ENCODE results near the gene ATP23. TPM values are rescaled to one million over a fixed set of nuclear protein-coding genes. Genes with fewer than 3 reads are reported as not detected.

The ATP23 gene
- total and polyA plus RNA-seq, 4 donors = 8.9 to 13.7 (median 9.4) TPM

GRCh38 chr12:57993030-57993429 is 51.7 kb downstream of the ATP23 start:
- H3K4me1 ChIP-seq (ENCODE audit: control insufficient read depth, insufficient read depth, low read length) = no peaks in the 10 kb centered on the region
- DNase-seq (ENCODE audit: low read depth in 4 of 6, low spot score in 6 of 6) = peak in 2 of 6 donors; percentile 17 to 22
- H3K9me3 ChIP-seq (ENCODE audit: control insufficient read depth, insufficient read depth, low read length) = peaks cover 13% of the 10 kb centered on the region
- no CpG with 5 or more reads among the region's 1 CpG for WGBS (ENCODE audit: insufficient coverage)
- H3K36me3 ChIP-seq (ENCODE audit: control insufficient read depth, insufficient read depth, low read length) = no peaks in the 10 kb centered on the region
- no peak overlapping the region for H3K27ac ChIP-seq (ENCODE audit: low read depth, low read length)
- H3K27me3 ChIP-seq (ENCODE audit: control insufficient read depth, insufficient read depth, low read length) = no peaks in the 10 kb centered on the region
- H3K4me3 ChIP-seq (ENCODE audit: low read depth, low read length) = no peak overlapping the region

- Histone ChIP-seq H3K9me3 (ENCODE audit: control insufficient read depth, insufficient read depth, low read length) (peaks cover 18% of the 10 kb centered on the region), H3K27me3 (ENCODE audit: control insufficient read depth, insufficient read depth, low read length) (no peaks in the 10 kb centered on the region), H3K36me3 (ENCODE audit: control insufficient read depth, insufficient read depth, low read length) (no peaks in the 10 kb centered on the region), H3K4me3 (ENCODE audit: low read depth, low read length) (no peak overlapping the region), H3K27ac (ENCODE audit: low read depth, low read length) (no peak overlapping the region), H3K4me1 (ENCODE audit: control insufficient read depth, insufficient read depth, low read length) (no peaks in the 10 kb centered on the region)
- WGBS (ENCODE audit: insufficient coverage) = 100% methylated on average over 1 of the region's 3 CpGs
- DNase-seq (ENCODE audit: low read depth in 4 of 6, low spot score in 6 of 6) = no peak
These were observed 52.5 kb downstream of the ATP23 start for GRCh38 chr12:57993834-57994233.

- DNase-seq (ENCODE audit: low read depth in 4 of 6, low spot score in 6 of 6) = no peak
- no peaks in the 10 kb centered on the region for H3K27me3 ChIP-seq (ENCODE audit: control insufficient read depth, insufficient read depth, low read length)
- H3K4me3 ChIP-seq (ENCODE audit: low read depth, low read length) = no peak overlapping the region
- H3K9me3 ChIP-seq (ENCODE audit: control insufficient read depth, insufficient read depth, low read length) = peaks cover 18% of the 10 kb centered on the region
- no peaks in the 10 kb centered on the region for H3K36me3 ChIP-seq (ENCODE audit: control insufficient read depth, insufficient read depth, low read length)
- no peaks in the 10 kb centered on the region for H3K4me1 ChIP-seq (ENCODE audit: control insufficient read depth, insufficient read depth, low read length)
- no CpG with 5 or more reads among the region's 2 CpGs for WGBS (ENCODE audit: insufficient coverage)
- no peak overlapping the region for H3K27ac ChIP-seq (ENCODE audit: low read depth, low read length)
These were observed 55.2 kb downstream of the ATP23 start for GRCh38 chr12:57996520-57996919.

- DNase-seq (ENCODE audit: low read depth in 4 of 6, low spot score in 6 of 6) = no peak
- no peaks in the 10 kb centered on the region for H3K27me3 ChIP-seq (ENCODE audit: control insufficient read depth, insufficient read depth, low read length)
These were observed 56.9 kb downstream of the ATP23 start for GRCh38 chr12:57998251-57998650.

GRCh38 chr12:58000499-58000898 is 59.1 kb downstream of the ATP23 start:
- H3K4me3 ChIP-seq (ENCODE audit: low read depth, low read length) = no peak overlapping the region
- H3K9me3 ChIP-seq (ENCODE audit: control insufficient read depth, insufficient read depth, low read length) = peaks cover 18% of the 10 kb centered on the region
- H3K27ac ChIP-seq (ENCODE audit: low read depth, low read length) = no peak overlapping the region
- no peak for DNase-seq (ENCODE audit: low read depth in 4 of 6, low spot score in 6 of 6)
- no peaks in the 10 kb centered on the region for H3K27me3 ChIP-seq (ENCODE audit: control insufficient read depth, insufficient read depth, low read length)
- H3K36me3 ChIP-seq (ENCODE audit: control insufficient read depth, insufficient read depth, low read length) = no peaks in the 10 kb centered on the region
- WGBS (ENCODE audit: insufficient coverage) = no CpG with 5 or more reads among the region's 2 CpGs
- no peaks in the 10 kb centered on the region for H3K4me1 ChIP-seq (ENCODE audit: control insufficient read depth, insufficient read depth, low read length)

More at GRCh38 chr12:57998251-57998650, 56.9 kb downstream of the ATP23 start:
- Histone ChIP-seq H3K9me3 (ENCODE audit: control insufficient read depth, insufficient read depth, low read length) (peaks cover 18% of the 10 kb centered on the region), H3K36me3 (ENCODE audit: control insufficient read depth, insufficient read depth, low read length) (no peaks in the 10 kb centered on the region), H3K4me1 (ENCODE audit: control insufficient read depth, insufficient read depth, low read length) (no peaks in the 10 kb centered on the region), H3K4me3 (ENCODE audit: low read depth, low read length) (no peak overlapping the region), H3K27ac (ENCODE audit: low read depth, low read length) (no peak overlapping the region)

- no peaks in the 10 kb centered on the region for H3K36me3 ChIP-seq (ENCODE audit: control insufficient read depth, insufficient read depth, low read length)
- H3K27me3 ChIP-seq (ENCODE audit: control insufficient read depth, insufficient read depth, low read length) = no peaks in the 10 kb centered on the region
- no peak overlapping the region for H3K4me3 ChIP-seq (ENCODE audit: low read depth, low read length)
- WGBS (ENCODE audit: insufficient coverage) = 100% methylated on average over 2 of the region's 4 CpGs
- H3K4me1 ChIP-seq (ENCODE audit: control insufficient read depth, insufficient read depth, low read length) = no peaks in the 10 kb centered on the region
- H3K9me3 ChIP-seq (ENCODE audit: control insufficient read depth, insufficient read depth, low read length) = no peaks in the 10 kb centered on the region
- H3K27ac ChIP-seq (ENCODE audit: low read depth, low read length) = no peak overlapping the region
- DNase-seq (ENCODE audit: low read depth in 4 of 6, low spot score in 6 of 6) = no peak
These were observed 66.5 kb downstream of the ATP23 start for GRCh38 chr12:58007875-58008274.

GRCh38 chr12:58008634-58009033 is 67.3 kb downstream of the ATP23 start:
- H3K9me3 ChIP-seq (ENCODE audit: control insufficient read depth, insufficient read depth, low read length) = no peaks in the 10 kb centered on the region
- no peak for DNase-seq (ENCODE audit: low read depth in 4 of 6, low spot score in 6 of 6)
- H3K4me3 ChIP-seq (ENCODE audit: low read depth, low read length) = no peak overlapping the region
- H3K27me3 ChIP-seq (ENCODE audit: control insufficient read depth, insufficient read depth, low read length) = no peaks in the 10 kb centered on the region
- H3K27ac ChIP-seq (ENCODE audit: low read depth, low read length) = no peak overlapping the region
- H3K4me1 ChIP-seq (ENCODE audit: control insufficient read depth, insufficient read depth, low read length) = no peaks in the 10 kb centered on the region
- H3K36me3 ChIP-seq (ENCODE audit: control insufficient read depth, insufficient read depth, low read length) = no peaks in the 10 kb centered on the region
- WGBS (ENCODE audit: insufficient coverage) = no CpG with 5 or more reads among the region's 3 CpGs

Other genes starting within 250 kb of the ATP23 start
- gene OS9, start 247.4 kb upstream of the ATP23 start, total RNA-seq = 100 to 1,000 TPM; 140 to 261 TPM
- gene OS9, start 247.4 kb upstream of the ATP23 start, polyA plus RNA-seq (ENCODE audit: insufficient read length in 2 of 2) = 100 to 1,000 TPM; 178 to 203 TPM
- gene AGAP2, start 202.8 kb upstream of the ATP23 start, total RNA-seq = 10 to 100 TPM; 13.0 to 27.5 TPM
- gene AGAP2, start 202.8 kb upstream of the ATP23 start, polyA plus RNA-seq (ENCODE audit: insufficient read length in 2 of 2) = 100 to 1,000 TPM; 109 to 120 TPM
- gene TSPAN31, start 196.5 kb upstream of the ATP23 start, total RNA-seq = 10 to 100 TPM; 56.0 to 64.0 TPM
- 10 to 100 TPM; 72.6 to 86.5 TPM for gene TSPAN31, start 196.5 kb upstream of the ATP23 start, polyA plus RNA-seq (ENCODE audit: insufficient read length in 2 of 2)
- gene CDK4, start 189.3 kb upstream of the ATP23 start, total RNA-seq = 100 to 1,000 TPM in 1 of 2 donors, 10 to 100 TPM in 1; 62.9 to 116 TPM
- gene CDK4, start 189.3 kb upstream of the ATP23 start, polyA plus RNA-seq (ENCODE audit: insufficient read length in 2 of 2) = 100 to 1,000 TPM; 138 to 142 TPM
- gene MARCHF9, start 186.5 kb upstream of the ATP23 start, total RNA-seq = 10 to 100 TPM; 13.0 to 13.3 TPM
- gene MARCHF9, start 186.5 kb upstream of the ATP23 start, polyA plus RNA-seq (ENCODE audit: insufficient read length in 2 of 2) = 10 to 100 TPM; 43.6 to 47.7 TPM
- under 1 TPM in 1 of 2 donors, not detected in 1; 0.72 TPM for gene CYP27B1, start 174.5 kb upstream of the ATP23 start, total RNA-seq
- 1 to 10 TPM; 1.4 to 1.9 TPM for gene CYP27B1, start 174.5 kb upstream of the ATP23 start, polyA plus RNA-seq (ENCODE audit: insufficient read length in 2 of 2)
- gene METTL1, start 169.5 kb upstream of the ATP23 start, total RNA-seq = 10 to 100 TPM in 1 of 2 donors, 1 to 10 TPM in 1; 4.1 to 11.6 TPM
- 10 to 100 TPM; 12.7 to 17.6 TPM for gene METTL1, start 169.5 kb upstream of the ATP23 start, polyA plus RNA-seq (ENCODE audit: insufficient read length in 2 of 2)
- gene EEF1AKMT3, start 169.0 kb upstream of the ATP23 start, total RNA-seq = 1 to 10 TPM; 5.5 to 6.1 TPM
- 1 to 10 TPM; 4.7 to 6.0 TPM for gene EEF1AKMT3, start 169.0 kb upstream of the ATP23 start, polyA plus RNA-seq (ENCODE audit: insufficient read length in 2 of 2)
- gene TSFM, start 158.8 kb upstream of the ATP23 start, total RNA-seq = 10 to 100 TPM; 30.7 to 32.1 TPM
- 10 to 100 TPM; 41.0 to 46.8 TPM for gene TSFM, start 158.8 kb upstream of the ATP23 start, polyA plus RNA-seq (ENCODE audit: insufficient read length in 2 of 2)
- gene AVIL, start 122.8 kb upstream of the ATP23 start, total RNA-seq = 100 to 1,000 TPM in 1 of 2 donors, 1 to 10 TPM in 1; 8.5 to 135 TPM
- 10 to 100 TPM; 13.7 to 17.5 TPM for gene AVIL, start 122.8 kb upstream of the ATP23 start, polyA plus RNA-seq (ENCODE audit: insufficient read length in 2 of 2)
- 100 to 1,000 TPM in 1 of 2 donors, 10 to 100 TPM in 1; 42.6 to 103 TPM for gene CTDSP2, start 94.8 kb upstream of the ATP23 start, total RNA-seq
- 100 to 1,000 TPM; 101 to 111 TPM for gene CTDSP2, start 94.8 kb upstream of the ATP23 start, polyA plus RNA-seq (ENCODE audit: insufficient read length in 2 of 2)

Measured in spinal cord (tissue), 10 donors.